ENCODE results near the gene ANTXR1.

ANTXR1 gene

DNA sequence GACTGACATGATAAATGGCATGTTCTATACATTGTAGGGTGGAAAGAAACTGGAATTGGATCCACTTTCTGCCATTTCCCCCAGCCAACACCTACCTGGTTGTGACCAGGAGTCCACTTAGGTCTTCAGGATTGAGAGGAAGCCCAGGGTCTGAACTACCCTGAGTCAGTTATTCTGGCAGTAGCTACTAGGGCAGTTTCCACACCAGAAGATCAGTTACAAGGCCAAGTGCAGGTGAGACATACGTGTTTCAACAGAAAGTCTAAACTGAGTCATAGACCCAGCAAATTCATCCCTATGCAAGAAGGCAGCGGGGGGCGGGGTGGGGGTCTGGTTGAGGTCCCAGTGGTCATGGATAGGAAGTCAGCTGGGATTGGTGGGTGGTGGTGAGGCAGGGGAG is 21.9 kb downstream of the ANTXR1 start:
- DNase-seq, result no peak

DNA sequence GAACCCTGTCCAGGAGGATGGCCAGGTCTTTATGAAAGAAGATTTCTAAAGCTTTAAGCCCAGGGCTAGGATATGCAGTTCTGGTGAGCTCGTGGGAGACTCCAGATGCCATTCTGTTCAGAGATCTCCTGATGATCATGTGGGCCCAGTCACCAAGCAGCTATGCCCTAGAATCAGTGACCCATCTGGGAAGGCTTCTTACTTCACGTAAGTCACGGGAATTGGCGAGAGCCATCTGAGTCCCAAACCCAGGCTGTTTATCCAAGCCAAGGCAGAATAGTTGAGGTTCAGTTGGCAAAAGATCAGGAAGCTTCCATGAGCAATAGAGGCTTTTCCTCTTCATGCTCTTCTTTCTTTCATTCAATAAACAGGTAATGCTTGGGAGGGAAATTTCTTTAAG is 23.9 kb downstream of the ANTXR1 start:
- DNase-seq, result no peak

DNA sequence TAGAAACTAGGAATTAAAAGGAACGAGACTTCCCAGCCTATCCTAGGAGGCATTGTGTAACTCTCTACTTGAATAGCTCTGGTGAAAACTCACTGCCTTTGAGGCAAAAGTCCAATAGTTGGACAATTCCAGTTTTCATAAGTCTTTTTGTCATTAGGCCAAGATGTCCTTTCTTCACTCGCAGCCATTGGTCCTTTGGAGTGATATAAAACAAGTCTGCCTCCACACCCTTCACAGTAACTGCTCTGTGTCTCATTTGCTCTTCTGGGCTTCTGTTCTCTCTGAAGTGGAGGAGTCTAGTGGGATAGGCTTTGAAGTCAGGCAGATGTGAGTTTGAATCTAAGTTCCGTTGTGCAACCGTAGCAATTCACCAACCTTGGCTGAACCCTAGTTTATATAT is 28.2 kb downstream of the ANTXR1 start:
- no peak for DNase-seq

DNA sequence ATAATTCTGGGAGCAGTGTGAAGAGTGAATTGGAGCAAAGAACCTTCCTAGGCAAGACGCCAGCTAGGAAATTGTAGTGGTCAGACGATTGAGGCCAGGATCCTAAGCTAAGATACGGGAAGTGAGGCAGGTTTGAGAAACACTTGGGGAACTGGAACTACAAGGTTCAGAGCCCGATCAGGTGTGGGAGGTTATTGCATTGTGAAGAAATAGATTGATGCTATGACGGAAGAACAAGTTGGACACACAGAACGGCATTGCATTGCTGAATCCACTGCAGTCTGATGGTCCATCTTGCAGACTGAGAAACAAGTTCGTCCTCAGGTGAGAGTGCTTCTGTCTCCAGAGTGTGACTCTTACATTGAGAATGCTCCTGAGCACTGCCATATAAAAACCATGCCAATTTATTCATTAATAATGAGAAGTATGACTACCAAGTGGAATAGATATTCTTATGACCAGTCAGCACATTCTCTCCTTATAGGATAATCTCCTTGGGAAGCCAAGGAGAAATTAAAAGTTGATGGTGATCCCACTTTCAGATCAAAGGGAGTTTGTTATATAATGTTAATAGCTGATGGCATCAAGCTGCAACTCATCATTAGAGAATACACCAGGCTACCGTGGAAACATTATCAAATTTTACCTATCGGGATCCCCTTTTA is 30.9 kb downstream of the ANTXR1 start:
- no peak for DNase-seq

DNA sequence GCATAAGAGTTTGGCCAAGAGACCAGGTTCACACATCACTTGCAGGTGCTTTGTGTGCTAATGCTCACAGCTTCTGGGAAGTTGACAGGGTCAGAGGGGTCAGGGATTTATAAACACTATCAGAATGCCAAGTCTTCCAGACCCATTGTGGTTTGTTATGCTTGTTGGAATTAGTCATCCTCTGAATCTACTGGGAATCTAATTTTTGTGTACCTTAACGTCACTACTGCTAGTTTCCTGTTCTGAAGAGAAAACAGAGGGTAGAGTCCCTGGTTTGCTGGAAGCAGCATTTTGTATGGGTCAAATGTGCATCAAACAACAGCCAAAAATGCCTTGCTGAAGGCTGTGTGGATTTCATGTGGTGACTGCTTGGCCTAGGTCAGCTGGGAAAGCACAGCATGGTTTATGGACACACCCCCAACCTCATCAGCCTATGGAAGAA is 33.3 kb downstream of the ANTXR1 start:
- DNase-seq, result peak; percentile 6

DNA sequence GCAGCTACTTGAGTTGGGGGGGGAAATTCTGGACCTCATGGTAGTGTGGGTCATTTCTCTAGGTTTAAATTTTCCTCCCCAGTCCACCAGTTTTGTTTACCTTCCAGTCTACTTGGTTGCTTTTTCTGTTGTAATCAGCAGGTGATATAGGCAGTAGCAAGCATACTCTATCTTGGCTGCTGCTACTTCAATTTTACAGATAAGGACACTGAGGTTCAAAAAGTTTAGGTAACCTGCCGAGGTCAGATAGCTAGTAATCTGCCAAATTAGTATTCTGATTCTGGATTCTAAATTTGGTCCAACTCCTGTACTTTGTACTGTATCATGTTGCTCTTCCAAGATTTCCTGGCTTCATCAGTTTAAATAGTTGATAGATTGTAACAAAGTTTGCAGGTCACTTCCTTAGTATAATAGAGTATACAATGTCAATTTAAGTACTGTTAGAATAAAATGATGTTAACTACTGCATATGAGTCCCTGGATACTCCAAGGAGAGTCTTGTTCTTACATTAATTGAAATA is 34.7 kb downstream of the ANTXR1 start:
- DNase-seq, result no peak

DNA sequence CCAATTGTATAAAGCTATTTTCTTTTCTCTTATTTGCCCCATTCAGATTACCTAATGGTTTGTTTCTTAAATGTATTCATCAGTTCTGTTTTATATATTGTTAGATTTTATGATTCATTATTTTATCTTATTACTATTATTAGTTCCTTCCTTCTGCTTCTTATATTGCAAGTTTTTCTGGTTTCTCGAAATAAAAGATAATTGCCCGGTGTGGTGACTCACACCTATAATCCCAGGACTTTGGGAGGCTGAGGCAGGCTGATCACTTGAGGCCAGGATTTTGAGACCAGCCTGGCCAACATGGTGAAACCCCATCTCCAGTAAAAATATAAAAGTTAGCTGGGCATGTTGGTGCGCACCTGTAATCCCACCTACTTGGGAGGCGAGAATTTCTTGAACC is 37.8 kb downstream of the ANTXR1 start:
- DNase-seq, result no peak

DNA sequence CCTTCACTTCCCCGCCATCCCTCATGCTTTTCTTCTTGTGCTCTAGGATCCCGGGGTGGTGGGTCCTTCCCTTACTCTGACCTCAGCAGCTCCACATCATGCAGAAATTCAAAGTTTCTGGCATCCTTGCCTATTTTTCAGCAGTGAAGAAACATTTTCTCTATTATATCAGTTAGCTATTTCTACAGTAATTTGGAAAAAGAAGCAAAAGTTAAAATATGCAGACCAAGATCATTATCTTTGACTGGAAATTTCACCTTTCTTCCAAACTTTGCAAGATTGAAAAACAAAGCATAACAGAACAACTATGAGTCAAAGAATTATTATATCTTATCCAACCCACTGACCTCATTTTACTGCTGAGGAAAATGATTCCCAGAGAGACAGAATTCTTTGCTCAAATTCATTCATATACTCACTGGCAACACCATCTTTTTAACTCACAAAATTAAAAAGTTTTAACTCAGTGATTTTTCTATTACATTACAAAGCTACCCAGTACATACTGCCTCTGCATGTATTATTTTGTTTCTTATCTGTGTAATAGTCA is 40.5 kb downstream of the ANTXR1 start:
- DNase-seq, result no peak

DNA sequence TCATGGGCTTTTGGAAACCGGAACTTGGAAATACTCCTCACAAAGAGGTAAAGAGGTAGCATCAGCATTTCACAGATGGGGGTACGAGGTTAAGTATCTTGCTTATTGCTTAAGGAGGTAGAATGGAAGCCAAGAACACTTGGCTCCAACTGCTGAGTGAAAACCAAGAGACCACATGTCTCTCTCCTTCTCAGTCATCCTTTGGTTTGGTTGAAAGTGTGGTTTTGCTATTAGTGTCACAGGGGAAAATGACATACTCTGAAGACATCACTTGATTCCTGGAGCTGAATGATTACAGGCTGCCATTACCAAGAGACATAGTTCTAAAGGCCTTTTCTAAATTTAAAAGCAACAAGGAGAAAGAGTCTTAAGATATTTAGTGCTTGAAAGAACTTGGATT is 41.5 kb downstream of the ANTXR1 start:
- no peak for DNase-seq

DNA sequence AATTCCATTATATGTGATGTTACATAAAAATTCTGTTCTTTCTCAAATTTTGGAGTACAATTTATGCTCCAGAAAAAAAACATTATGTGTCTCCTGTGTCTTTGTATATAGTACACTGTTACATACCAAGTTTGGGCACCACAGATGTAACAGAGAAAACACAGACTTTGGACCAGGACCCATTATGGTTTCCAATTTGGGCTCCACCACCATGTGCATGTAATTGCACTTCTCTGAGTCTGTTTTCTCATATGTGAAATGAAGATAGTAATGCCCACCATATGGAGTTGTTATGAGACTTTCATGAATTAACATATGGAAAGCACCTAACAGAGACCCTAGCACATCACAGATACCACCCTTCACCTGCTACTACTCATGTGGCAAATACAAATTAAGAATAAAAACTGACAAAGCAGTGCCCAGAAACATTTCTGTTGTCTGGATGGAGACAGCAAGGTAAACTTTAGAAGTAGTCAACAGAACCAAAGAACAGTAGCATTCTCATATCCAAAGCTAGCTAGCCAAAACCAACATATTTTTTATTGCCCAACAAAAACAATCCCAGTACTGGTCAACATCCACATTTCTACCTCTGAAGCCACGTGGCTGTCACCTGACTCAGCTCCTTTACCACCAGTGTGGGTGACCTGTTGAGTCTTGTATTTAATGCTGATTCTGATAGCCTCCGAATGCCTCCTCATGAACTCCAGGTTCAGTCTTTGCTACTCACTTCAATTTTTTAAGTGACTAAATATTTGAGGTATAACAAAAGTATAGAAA is 42.9 kb downstream of the ANTXR1 start:
- DNase-seq, result no peak

DNA sequence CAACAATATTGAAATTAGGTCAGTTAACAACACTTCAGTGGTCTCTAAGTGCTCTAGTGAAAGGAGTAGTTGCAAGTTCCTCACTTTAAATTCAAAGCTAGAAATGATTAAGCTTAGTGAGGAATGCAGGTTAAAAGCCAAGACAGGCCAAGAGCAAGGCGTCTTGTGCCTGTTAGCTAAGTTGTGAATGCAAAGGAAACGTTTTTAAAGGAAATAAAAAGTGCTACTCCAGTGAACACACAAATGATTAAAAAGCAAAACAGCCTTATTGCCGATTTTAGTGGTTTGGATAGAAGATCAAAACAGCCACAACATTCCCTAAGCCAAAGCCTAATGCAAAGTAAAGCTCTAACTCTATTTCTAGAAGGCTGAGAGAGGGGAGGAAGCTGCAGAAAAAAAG is 44.7 kb downstream of the ANTXR1 start:
- DNase-seq, result no peak

DNA sequence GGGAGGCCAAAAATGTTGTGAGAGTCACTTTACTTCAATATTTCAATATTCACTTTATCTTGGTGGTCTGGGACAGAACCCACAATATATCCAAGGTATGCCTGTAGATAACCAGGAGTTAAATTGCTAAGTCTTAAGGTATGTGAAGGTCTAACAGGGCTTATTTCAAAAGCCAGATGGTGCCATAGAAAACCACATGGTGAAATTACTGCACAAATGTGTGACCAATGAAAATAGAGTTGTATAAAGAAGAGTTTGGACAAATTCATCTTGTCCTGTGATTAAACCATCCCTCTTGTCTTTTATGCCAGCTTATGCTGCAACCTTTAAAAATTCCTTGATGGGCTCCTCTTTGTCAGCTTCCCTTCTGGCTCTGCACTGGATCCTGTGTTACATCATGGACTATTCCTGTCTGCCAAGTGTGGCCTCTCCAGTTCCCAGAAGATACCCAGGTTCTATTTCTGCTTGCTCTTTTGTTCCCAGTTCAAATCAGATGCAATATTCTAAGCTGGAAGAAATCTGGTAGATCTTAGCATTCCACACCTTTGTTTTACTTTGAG is 46.8 kb downstream of the ANTXR1 start:
- DNase-seq, result no peak

DNA sequence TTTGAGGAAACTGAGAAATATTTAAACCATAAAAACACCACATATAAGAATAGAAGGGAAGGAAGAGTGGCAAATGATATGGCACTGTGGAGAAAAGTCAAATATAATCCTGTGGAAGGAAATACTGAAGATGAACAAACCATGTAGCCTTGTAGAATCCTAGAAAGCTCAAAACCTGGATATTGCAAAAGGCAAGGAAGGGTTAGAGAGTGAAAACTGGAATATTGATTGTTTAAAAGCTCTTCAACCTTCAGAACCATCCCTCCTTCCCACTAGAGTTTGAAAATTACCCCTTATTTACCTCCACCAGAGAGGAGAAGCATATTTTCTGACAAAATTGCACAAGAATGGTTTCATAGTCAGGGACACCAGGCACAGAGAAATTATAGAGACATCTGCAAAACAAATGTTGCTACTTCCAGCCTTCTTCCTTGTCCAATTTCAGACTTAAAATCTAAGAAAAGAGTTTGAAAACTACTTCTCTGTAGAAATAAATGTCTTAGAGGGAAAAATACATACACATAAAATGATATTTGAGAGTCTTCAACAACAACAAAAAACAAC is 48.0 kb downstream of the ANTXR1 start:
- DNase-seq, result no peak

DNA sequence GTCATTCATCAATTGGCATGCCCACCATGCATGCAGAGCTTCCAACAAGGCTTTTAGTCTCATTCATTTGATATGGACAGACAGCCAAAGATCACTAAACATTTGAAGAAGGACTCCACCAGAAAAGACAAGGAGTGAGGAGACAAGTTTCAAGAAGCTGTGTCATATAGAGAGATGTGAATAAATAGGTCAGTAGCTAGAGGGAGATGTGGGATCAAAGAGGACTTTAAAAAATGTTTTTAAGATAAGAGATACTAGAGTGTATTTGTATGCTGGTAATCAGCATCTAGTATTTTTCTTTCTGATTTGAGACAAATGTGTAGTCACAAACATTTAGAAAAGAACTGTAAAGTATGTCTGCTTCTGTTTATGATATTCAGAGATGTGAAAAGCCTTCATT is 48.5 kb downstream of the ANTXR1 start:
- DNase-seq, result no peak

DNA sequence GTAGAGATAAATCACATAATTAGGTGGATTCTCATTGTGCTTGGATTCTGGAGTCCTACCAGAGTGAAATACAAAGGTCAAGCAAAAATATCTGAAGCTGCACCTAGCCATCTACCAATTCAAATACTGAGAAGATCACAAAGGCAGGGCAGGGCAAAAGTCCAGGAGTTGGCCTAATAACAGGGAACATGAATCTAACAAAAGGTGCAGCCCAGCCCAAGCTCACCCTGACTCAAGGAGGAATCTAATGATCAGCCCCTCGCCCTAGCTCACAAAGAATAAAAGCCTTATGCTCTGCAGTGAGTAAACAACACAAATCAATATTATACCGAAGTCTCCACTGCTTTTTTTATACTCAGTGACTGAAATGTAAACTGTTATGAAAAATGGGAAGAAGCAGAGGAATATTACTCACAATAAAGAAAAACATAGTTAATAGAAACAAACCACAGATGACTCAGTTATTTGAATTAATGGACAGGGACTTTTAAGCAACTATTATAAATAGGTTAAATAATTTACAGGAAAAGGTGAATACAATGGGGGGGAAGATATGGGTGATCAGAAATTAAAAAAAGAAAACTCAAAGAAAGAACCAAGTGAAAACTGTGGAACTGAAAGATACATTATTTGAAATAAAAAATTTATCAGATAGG is 49.5 kb downstream of the ANTXR1 start:
- DNase-seq, result no peak

DNA sequence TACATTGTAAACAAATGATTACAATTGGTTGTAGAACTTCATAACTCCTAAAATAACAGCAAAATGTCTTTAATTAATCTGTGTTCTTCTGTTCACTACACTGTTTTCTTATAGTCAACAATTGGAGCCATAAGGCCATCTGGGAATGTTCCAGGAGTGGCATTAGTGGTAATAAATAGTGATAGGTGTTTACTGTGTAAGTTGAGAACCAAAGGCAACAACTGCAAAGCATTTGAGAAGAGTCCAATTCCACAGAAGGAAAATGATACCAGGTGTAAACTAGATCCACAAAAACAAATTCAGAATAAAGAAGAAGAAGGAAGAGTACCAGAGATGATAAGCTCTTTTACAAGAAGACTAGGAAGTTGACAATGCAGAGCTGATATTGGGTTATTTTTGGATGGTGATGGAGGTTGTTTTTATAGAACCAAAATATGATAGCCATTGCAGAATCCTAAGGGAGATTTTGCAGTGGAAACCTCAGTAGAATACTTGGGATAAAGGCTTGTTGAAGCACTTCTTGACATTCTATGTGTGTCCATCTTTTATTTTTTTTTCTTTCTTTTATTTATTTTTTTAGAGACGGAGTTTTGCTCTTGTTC is 52.9 kb downstream of the ANTXR1 start:
- no peak for DNase-seq

DNA sequence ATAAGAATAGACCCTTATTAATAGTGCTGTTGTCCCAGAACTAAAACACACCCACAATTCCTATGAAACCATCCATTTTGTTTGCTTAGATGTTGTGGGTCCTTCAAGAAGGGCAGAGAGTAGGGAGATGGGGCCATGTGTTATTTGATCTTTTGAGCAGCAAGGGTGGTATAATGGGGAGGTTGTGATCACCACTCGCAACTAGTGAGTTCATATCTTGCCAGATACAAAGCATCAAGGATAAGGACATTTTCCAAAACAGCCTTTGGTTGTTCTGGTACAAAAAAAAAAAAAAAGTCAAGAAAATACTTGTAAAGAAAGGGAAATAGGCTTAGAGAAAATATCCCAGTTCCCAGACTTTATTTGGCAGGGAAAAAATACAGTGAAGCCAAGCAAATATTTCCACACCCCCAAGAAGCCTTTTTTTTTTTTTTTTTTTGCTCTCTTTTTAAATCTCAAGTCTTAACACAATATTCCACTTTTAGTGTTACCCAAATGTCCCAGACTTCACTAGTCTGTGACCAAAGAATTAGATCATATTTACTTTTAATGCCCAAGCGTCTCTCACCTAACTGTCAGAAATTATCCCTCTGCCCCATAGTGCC is 54.1 kb downstream of the ANTXR1 start:
- no peak for DNase-seq

DNA sequence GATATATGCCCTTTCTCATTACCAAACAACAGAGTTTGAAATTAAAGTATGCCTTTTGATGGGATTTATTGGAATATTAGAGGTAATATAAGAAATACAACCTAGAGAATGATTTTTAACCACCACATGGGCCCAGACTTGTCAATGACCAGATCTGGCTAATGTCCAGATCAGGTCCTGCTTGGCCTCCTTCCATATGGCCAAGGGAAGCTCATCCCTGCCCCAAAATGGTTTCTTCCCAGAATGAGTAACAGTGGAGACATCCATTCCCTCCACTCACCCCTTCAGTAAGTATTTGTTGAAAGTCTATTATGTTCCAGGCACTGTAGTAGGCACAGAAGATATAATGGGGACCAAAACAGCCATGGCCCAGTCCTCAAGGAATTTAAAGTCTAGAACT is 54.9 kb downstream of the ANTXR1 start:
- DNase-seq, result no peak

DNA sequence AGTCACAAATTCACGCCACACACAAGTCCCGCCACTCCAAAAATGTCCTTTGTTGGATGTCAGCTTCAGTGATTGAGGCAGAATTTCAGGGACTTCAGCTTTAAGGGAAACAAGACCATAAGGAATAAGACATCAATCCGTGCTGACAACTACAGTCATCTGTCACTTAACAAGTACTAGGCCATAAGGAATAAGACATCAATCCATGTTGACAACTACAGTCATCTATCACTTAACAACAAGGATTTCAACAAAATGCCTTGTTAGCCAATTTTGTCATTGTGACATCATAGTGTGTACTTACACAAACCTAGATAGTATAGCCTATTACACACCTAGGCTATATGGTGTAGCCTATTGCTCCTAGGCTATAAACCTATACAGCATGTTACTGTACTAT is 58.0 kb downstream of the ANTXR1 start:
- DNase-seq, result no peak

DNA sequence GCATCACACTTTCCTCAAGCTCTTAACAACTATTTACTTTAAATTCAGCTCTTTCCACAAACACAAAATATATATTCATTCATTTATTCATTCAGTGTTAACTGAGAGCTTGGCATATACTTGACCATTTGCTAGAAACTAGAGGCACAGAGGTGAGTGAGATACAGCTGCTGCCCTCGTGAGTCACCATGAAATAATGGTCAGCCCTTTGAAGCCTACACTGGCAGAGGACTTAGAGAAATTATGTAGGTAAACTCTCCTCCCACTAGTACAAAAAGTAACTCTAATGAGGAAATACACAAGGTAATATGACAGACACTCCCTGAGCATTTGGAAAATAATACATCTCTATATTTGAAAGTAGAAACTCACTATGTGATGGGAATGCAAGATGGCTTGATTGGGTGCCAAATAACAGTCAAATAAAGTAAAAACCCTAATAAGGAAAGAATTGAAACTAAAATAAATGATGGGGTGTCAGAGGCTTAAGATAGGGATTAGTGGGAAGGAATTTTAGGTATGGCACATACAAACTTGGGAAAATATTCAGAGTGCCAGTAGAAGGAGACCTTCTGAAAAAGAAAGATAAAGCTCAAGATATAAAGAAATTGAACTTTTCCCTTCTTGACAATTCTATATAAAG is 61.1 kb downstream of the ANTXR1 start:
- DNase-seq, result no peak

DNA sequence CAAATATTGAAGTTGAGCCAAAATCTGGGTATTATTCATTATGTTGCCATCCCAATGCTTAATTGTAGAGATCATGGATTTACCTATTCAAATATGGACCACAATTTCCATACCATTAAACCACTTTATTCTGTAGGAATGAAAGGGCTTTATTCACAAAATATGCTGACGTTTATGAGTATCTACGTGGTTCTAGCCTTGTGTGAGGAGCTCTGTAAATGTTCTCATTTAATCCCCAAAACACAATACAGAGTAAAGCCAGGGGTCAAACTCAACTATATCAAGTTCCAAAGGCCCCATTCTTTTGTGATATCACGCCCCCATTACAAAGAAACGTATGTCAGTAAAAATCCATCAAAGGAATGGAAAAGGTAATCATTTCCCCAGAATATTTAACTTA is 61.9 kb downstream of the ANTXR1 start:
- DNase-seq, result no peak

DNA sequence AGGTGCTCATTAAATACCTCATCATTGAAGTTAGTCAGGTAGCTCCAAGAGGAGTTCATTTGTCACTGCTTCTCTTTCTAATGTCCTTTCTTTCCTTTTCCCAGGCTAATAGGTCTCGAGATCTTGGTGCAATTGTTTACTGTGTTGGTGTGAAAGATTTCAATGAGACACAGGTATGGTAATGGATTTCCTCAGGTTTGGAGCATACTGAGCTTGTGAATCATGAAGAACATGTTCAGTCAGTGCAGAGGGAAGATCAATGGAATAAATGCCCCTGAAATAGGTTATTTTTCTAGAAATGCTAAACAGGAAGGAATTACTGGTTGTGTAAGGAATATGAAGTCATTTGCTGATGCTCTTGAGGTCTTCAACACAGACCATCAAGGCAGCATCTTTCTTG is 62.5 kb downstream of the ANTXR1 start:
- DNase-seq, result no peak

Data from T1000 (cell line).